Keratinocyte (primary cell): Measurements from ENCODE around the gene ABI3BP. TPM values are rescaled to one million over a fixed set of nuclear protein-coding genes. Genes with fewer than 3 reads are reported as not detected.
A peak's percentile ranks its signal among the peaks of the same experiment; 100 is the strongest.

Experiments
- DNase-seq: peaks from one replicate; pipeline ENCODE4 v3.0.0-alpha.2; 2011; ENCODE audit warnings: low read depth, missing footprints, low spot score
- FAIRE-seq: peaks from 2 replicates; lab custom pipeline; 2011; peaks lifted over from hg19 to GRCh38; lab: Jason Lieb, UNC
- H2AFZ ChIP-seq: 2 replicates; pipeline ENCODE4 v1.6.0; 2012; ENCODE audit warnings: low read length, control low read depth, inconsistent platforms; ENCODE audit not compliant: control insufficient read depth
- H3K27ac ChIP-seq: 2 replicates; pipeline ENCODE4 v1.5.1; 2011; ENCODE audit warnings: low read length; ENCODE audit not compliant: control insufficient read depth, insufficient read depth
- H3K27me3 ChIP-seq: 3 replicates; pipeline ENCODE4 v1.6.0; 2011; ENCODE audit warnings: low read length; ENCODE audit not compliant: control insufficient read depth, insufficient read depth; ENCODE audit errors: extremely low read depth
- H3K36me3 ChIP-seq, 2 experiments: 2 replicates in 1 of 2; 3 replicates in 1 of 2; pipeline ENCODE4 v1.5.1; 2011; ENCODE audit warnings: low read length in 2 of 2, mild to moderate bottlenecking in 1 of 2; ENCODE audit not compliant: control insufficient read depth in 2 of 2, insufficient read depth in 2 of 2; ENCODE audit errors: extremely low read depth in 1 of 2
- H3K4me1 ChIP-seq: 3 replicates; pipeline ENCODE4 v1.5.1; 2011; ENCODE audit warnings: low read length; ENCODE audit not compliant: control insufficient read depth, insufficient read depth; ENCODE audit errors: extremely low read depth
- H3K4me2 ChIP-seq: 3 replicates; pipeline ENCODE4 v1.6.0; 2011; ENCODE audit warnings: low read depth, low read length; ENCODE audit not compliant: control insufficient read depth, insufficient read depth; ENCODE audit errors: extremely low read depth
- H3K4me3 ChIP-seq, 3 experiments: fragments of 200-600 bp in 1 of 3; sonication (generic) in 1 of 3; 2 replicates in 2 of 3; 3 replicates in 1 of 3; pipeline ENCODE4 v1.5.1; 2011 to 2016; ENCODE audit warnings: low read length in 3 of 3, mild to moderate bottlenecking in 3 of 3, control low read depth in 2 of 3, inconsistent platforms in 1 of 3, low read depth in 1 of 3, mixed read lengths in 1 of 3, mixed run types in 1 of 3, moderate library complexity in 1 of 3; ENCODE audit not compliant: control insufficient read depth in 2 of 3, insufficient read depth in 2 of 3; ENCODE audit errors: extremely low read depth in 1 of 3
- H3K79me2 ChIP-seq: 2 replicates; pipeline ENCODE4 v1.6.0; 2012; ENCODE audit warnings: low read length; ENCODE audit not compliant: control insufficient read depth, insufficient read depth
- H3K9ac ChIP-seq: 3 replicates; pipeline ENCODE4 v1.6.0; 2011; ENCODE audit warnings: low read length; ENCODE audit not compliant: control insufficient read depth, insufficient read depth; ENCODE audit errors: extremely low read depth
- H3K9me1 ChIP-seq: 3 replicates; pipeline ENCODE4 v1.6.0; 2011; ENCODE audit warnings: low read length; ENCODE audit not compliant: control insufficient read depth, insufficient read depth; ENCODE audit errors: extremely low read depth
- H3K9me3 ChIP-seq: 2 replicates; pipeline ENCODE4 v1.5.1; 2012; ENCODE audit warnings: low read depth, low read length; ENCODE audit not compliant: control insufficient read depth
- H4K20me1 ChIP-seq: 3 replicates; pipeline ENCODE4 v1.6.0; 2011; ENCODE audit warnings: low read length; ENCODE audit not compliant: control insufficient read depth, insufficient read depth; ENCODE audit errors: extremely low read depth
- CTCF ChIP-seq, 3 experiments: IDR thresholded peaks in 1 of 3; conservative IDR thresholded peaks in 1 of 3; optimal IDR thresholded peaks in 1 of 3; 2 replicates in 2 of 3; 3 replicates in 1 of 3; pipeline versions ENCODE3 to v1.5.1; 2011; ENCODE audit warnings: low read length in 3 of 3, mild to moderate bottlenecking in 3 of 3, moderate library complexity in 2 of 3, control low read depth in 1 of 3, inconsistent platforms in 1 of 3; ENCODE audit not compliant: insufficient read depth in 2 of 3; ENCODE audit errors: extremely low read depth in 1 of 3
- EZH2 ChIP-seq: IDR thresholded peaks from one replicate; pipeline ENCODE4 v1.6.1; 2012; ENCODE audit warnings: inconsistent platforms, mild to moderate bottlenecking, low read length, moderate library complexity
- dilution Hi-C: fragments of 300-500 bp; cut with MboI; formaldehyde crosslinking; loops from one replicate; pipeline ENCODE4 v1.7.0; 2020; ENCODE audit warnings: low sequenced_read_pairs; ENCODE audit not compliant: extremely low pct_ligation_motif_present
- polyA plus RNA-seq, 5 experiments: library from polyadenylated mRNA; depleted of rRNA in 3 of 5; stranded (reverse) in 3 of 5; stranded (forward) in 1 of 5; unstranded in 1 of 5; fragments of >200 nt; gene quantifications; 1 replicate in 1 of 5; 2 replicates in 3 of 5; 3 replicates in 1 of 5; pipeline versions ENCODE4 v1.2.1 to v1.2.3, GENCODE V29; 2011 to 2012; ENCODE audit warnings: missing spikeins in 2 of 5, low read depth in 1 of 5, low replicate concordance in 1 of 5

The ABI3BP gene
- polyA plus RNA-seq, 1 donor (not counting 4 experiments of a cell fraction or from before 2014, with no cell fraction given): 0.59 TPM

- TF ChIP-seq CTCF (optimal IDR thresholded peaks at IDR 0.05 in 1 of 3, IDR thresholded peaks at IDR 0.05 in 1 of 3, conservative IDR thresholded peaks at IDR 0.05 in 1 of 3; ENCODE audit: extremely low read depth in 1 of 3, insufficient read depth in 2 of 3, low read length in 3 of 3) (no peak), EZH2 (no peak)
- DNase-seq (no peak), FAIRE-seq (no peak)
- Histone ChIP-seq H3K4me3 (no peak overlapping the region), H3K36me3 (no peaks in the 10 kb centered on the region), H3K4me2 (peak overlapping the region; percentile 43), H3K9me1 (no peaks in the 10 kb centered on the region), H2AFZ (peak overlapping the region; percentile 45), H3K9me3 (no peaks in the 10 kb centered on the region), H3K27ac (no peak overlapping the region), H3K4me1 (peaks cover 40% of the 10 kb centered on the region), H3K9ac (no peak overlapping the region), H3K27me3 (no peaks in the 10 kb centered on the region), H3K79me2 (peaks cover 16% of the 10 kb centered on the region), H4K20me1 (peaks cover 2% of the 10 kb centered on the region)
- dilution Hi-C loops: no loop called here
Observed at GRCh38 chr3:100706365-100706764, 286.9 kb downstream of the ABI3BP start.

GRCh38 chr3:100703865-100704264, 289.4 kb downstream of the ABI3BP start:
- H2AFZ ChIP-seq: no peak overlapping the region
- no peak overlapping the region for H3K9ac ChIP-seq
- H3K9me1 ChIP-seq: no peaks in the 10 kb centered on the region
- no peak overlapping the region for H3K4me3 ChIP-seq
- no peaks in the 10 kb centered on the region for H3K27me3 ChIP-seq
- DNase-seq (no peak), FAIRE-seq (no peak)
- dilution Hi-C loops: no loop called here
- no peaks in the 10 kb centered on the region for H3K79me2 ChIP-seq
- H3K9me3 ChIP-seq: no peaks in the 10 kb centered on the region
- TF ChIP-seq EZH2 (no peak), CTCF (optimal IDR thresholded peaks at IDR 0.05 in 1 of 3, IDR thresholded peaks at IDR 0.05 in 1 of 3, conservative IDR thresholded peaks at IDR 0.05 in 1 of 3; ENCODE audit: extremely low read depth in 1 of 3, insufficient read depth in 2 of 3, low read length in 3 of 3) (no peak)
- peaks cover 34% of the 10 kb centered on the region for H3K4me1 ChIP-seq
- H3K36me3 ChIP-seq: no peaks in the 10 kb centered on the region
- no peak overlapping the region for H3K27ac ChIP-seq
- H4K20me1 ChIP-seq: no peaks in the 10 kb centered on the region
- H3K4me2 ChIP-seq: no peak overlapping the region
